ENCODE results near the gene LRRC37A3. TPM values are rescaled to one million over a fixed set of nuclear protein-coding genes. Genes with fewer than 3 reads are reported as not detected.
"Not testable (repeated sequence)": the region's sequence is repeated elsewhere in the genome, so short reads cannot be mapped to it uniquely, and the experiment has no call there.

Gene LRRC37A3
- total RNA-seq (2022) (5.8 and 8.6 TPM in 2 replicates), Bru-seq, nascent RNA (percentile 56 among the genes with signal in this experiment), BruChase-seq, experiment 1, labeled RNA remaining after a 2-hour chase (percentile 58 among the genes with signal in this experiment), BruChase-seq, experiment 2, labeled RNA remaining after a 6-hour chase (percentile 55 among the genes with signal in this experiment)
- long read RNA-seq, partial matches to known transcripts, result 0 of 1 reads
- long read RNA-seq, other reads (novel, unspliced or antisense), result 1 of 1 reads

DNA sequence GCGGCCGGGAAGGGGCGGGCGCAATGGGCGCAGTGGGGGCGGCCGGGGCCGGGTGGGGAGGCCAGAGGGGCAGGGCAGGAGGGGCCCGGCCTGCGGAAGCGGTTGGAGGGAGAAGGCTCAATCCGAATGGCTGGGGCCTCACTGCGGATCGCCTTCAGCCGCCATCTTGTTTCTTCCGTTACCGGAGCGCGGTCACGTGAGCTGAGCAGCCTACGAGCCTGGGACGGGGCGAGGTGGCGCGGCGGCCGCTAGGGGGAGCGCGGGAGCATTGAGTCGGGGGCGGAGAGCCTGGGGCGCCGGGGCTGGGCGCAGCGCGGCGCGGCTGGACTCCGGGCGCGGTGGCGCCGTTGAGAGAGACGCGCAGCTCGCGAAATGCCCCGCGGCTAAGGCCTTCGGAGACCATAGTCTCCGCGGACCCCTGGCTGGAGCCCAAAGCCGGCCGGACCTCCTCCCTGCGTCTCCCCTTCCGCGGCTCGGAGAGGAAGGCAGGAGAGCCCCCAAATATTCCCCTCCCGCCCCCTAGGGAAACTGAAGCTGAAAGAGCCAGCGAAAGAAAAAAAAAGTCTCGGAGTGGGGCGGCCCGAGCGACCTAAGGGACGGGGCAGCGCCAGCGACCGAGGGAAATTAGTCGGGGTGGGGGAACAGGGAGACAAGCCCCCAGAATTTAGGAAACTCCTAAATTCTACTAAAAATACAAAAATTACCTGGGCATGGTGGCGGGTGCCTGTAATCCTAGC lies at the start of gene LRRC37A3:
TSS of gene LRRC37A3 (minus strand) at position 190 of the 737 bp plus-strand sequence. CDS start 22,221 bp downstream, outside the sequence.
- intact Hi-C loops (cut with micrococcal nuclease; ENCODE audit: unreplicated experiment); H3K27me3 Mint-ChIP-seq (ENCODE audit: insufficient read depth, unreplicated experiment); H3K36me3 ChIP-seq (ENCODE audit: control insufficient read depth, insufficient read depth, low read length); H3K27me3 ChIP-seq (replicated peaks; ENCODE audit: control insufficient read depth, insufficient read depth, low read length); BruUV-seq (replicated peaks); H3K4me1 Mint-ChIP-seq (ENCODE audit: low read depth, unreplicated experiment); H3K9me3 ChIP-seq; H3K9me3 Mint-ChIP-seq (ENCODE audit: unreplicated experiment); H3K4me1 ChIP-seq: not testable (repeated sequence)
- peak within 1 kb of the TSS; percentile 77 for H3K4me3 ChIP-seq (ENCODE audit: low read depth, low read length)
- DNase-seq, result peak; percentile 98 to 100
- ChIA-PET POLR2A (interaction anchor here (0.9 kb wide), 1 partner anchor 56 kb away, joined by 4 read pairs; no protein-coding TSS in a partner anchor), CTCF (interaction anchor here (0.6 to 1.4 kb wide), 6 partner anchors 42 to 584 kb away, joined by 3 to 8 read pairs (median 4); no protein-coding TSS in a partner anchor)
- Mint-ChIP-seq H3K4me3 (ENCODE audit: unreplicated experiment) (peak within 1 kb of the TSS; percentile 83), H3K36me3 (ENCODE audit: insufficient read depth, unreplicated experiment) (peaks cover 14% of the 10 kb centered on the region), H3K27ac (ENCODE audit: unreplicated experiment) (peak within 1 kb of the TSS; percentile 93)
- peak; percentile 81 to 98 for TF ChIP-seq CTCF (IDR thresholded peaks at IDR 0.05; ENCODE audit: insufficient read depth in 1 of 2, low read depth in 1 of 2, low read length in 1 of 2, severe bottlenecking in 1 of 2, unreplicated experiment in 1 of 2)

- H3K9me3 ChIP-seq; BruUV-seq (replicated peaks); CTCF ChIA-PET; intact Hi-C loops (cut with micrococcal nuclease; ENCODE audit: unreplicated experiment); POLR2A ChIA-PET; H3K36me3 ChIP-seq (ENCODE audit: control insufficient read depth, insufficient read depth, low read length); H3K36me3 Mint-ChIP-seq (ENCODE audit: insufficient read depth, unreplicated experiment); H3K27me3 ChIP-seq (replicated peaks; ENCODE audit: control insufficient read depth, insufficient read depth, low read length); H3K4me1 ChIP-seq; H3K27me3 Mint-ChIP-seq (ENCODE audit: insufficient read depth, unreplicated experiment); H3K9me3 Mint-ChIP-seq (ENCODE audit: unreplicated experiment): not testable (repeated sequence)
- peak overlapping the region; percentile 45 for H3K27ac Mint-ChIP-seq (ENCODE audit: unreplicated experiment)
- H3K4me3 Mint-ChIP-seq (ENCODE audit: unreplicated experiment), result peak overlapping the region; percentile 80
- peak overlapping the region; percentile 54 for H3K4me3 ChIP-seq (ENCODE audit: low read depth, low read length)
- peak; percentile 83 for DNase-seq
- TF ChIP-seq CTCF (IDR thresholded peaks at IDR 0.05; ENCODE audit: insufficient read depth in 1 of 2, low read depth in 1 of 2, low read length in 1 of 2, severe bottlenecking in 1 of 2, unreplicated experiment in 1 of 2), result peak; percentile 22 to 35
- peaks cover 13% of the 10 kb centered on the region for H3K4me1 Mint-ChIP-seq (ENCODE audit: low read depth, unreplicated experiment)
These were observed 46.6 kb upstream of the LRRC37A3 start for GRCh38 chr17:64965873-64966287.

- intact Hi-C loops (cut with micrococcal nuclease; ENCODE audit: unreplicated experiment); BruUV-seq (replicated peaks); DNase-seq; H3K27me3 ChIP-seq (replicated peaks; ENCODE audit: control insufficient read depth, insufficient read depth, low read length); H3K9me3 ChIP-seq; H3K36me3 ChIP-seq (ENCODE audit: control insufficient read depth, insufficient read depth, low read length); H3K9me3 Mint-ChIP-seq (ENCODE audit: unreplicated experiment); H3K27me3 Mint-ChIP-seq (ENCODE audit: insufficient read depth, unreplicated experiment); POLR2A ChIA-PET; H3K4me1 ChIP-seq; H3K36me3 Mint-ChIP-seq (ENCODE audit: insufficient read depth, unreplicated experiment): not testable (repeated sequence)
- peak overlapping the region; percentile 80 for H3K4me3 Mint-ChIP-seq (ENCODE audit: unreplicated experiment)
- H3K27ac Mint-ChIP-seq (ENCODE audit: unreplicated experiment), result peak overlapping the region; percentile 45
- H3K4me1 Mint-ChIP-seq (ENCODE audit: low read depth, unreplicated experiment), result peaks cover 13% of the 10 kb centered on the region
- CTCF ChIA-PET, result interaction anchor here (0.6 kb wide), 1 partner anchor 106 kb away, joined by 3 read pairs; no protein-coding TSS in a partner anchor
- peak overlapping the region; percentile 54 for H3K4me3 ChIP-seq (ENCODE audit: low read depth, low read length)
These were observed 46.1 kb upstream of the LRRC37A3 start for GRCh38 chr17:64965256-64965872.
